ENCODE data around the gene NTN4.
"Not testable (repeated sequence)": the region's sequence is repeated elsewhere in the genome, so short reads cannot be mapped to it uniquely, and the experiment has no call there.

NTN4 gene

GRCh38 chr12:95746062-95746461 lies 44.5 kb downstream of the NTN4 start:
- not testable (repeated sequence) for DNase-seq

DNA sequence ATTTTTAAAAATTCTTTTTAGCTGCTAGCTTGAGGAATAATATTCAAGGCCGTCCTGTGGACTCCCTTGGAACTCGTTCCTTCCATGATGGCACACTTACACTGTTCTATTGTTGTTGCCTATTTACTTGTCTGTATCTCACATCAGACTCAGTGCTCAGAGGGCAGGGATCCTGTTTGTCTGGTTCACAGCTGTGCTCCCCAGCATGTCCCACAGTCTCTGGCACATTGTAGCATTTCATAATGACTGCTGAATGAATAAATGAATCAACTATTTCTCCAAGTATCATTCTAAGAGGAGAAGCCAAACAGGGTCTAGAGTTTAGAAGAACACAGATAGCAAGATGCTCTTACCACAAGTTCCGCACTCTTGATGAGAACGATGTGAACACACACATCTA lies 48.0 kb downstream of the NTN4 start:
- no peak for DNase-seq

DNA sequence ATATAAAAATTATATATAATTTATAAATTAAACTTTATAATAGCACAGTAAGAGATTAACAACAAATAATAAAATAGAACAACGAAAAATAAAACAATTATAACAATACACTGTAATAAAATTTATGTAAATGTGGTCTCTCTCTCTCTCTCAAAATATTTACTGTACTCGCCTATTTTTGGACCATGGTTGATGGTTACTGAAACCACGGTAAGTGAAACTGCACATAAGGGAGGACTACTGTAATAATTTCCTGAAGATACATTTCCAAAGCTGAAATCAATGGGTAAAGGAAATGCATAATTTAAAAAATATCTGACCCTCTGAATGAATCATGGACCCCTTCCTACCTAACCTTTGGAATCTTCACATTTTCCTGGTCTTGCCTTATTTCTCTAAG lies 48.9 kb downstream of the NTN4 start:
- no peak for DNase-seq

DNA sequence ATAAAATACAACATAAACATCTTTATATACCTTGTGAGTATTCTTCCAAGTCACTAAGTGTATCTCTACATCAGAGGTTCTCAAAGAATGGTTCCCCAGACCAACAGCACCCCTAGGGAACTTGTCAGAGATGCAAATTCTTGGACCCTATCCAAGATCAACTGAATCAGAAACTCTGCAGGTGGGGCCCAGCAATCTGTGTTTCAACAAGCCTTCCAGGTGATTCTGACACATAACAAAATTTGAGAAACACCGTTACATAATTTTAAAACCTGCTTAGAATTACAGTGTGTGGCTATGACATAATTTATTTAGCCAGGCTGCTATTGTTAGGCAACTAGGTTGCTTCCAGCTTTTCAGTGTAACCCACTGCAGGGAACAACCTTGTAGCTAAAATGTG lies 49.8 kb downstream of the NTN4 start:
- DNase-seq = no peak

DNA sequence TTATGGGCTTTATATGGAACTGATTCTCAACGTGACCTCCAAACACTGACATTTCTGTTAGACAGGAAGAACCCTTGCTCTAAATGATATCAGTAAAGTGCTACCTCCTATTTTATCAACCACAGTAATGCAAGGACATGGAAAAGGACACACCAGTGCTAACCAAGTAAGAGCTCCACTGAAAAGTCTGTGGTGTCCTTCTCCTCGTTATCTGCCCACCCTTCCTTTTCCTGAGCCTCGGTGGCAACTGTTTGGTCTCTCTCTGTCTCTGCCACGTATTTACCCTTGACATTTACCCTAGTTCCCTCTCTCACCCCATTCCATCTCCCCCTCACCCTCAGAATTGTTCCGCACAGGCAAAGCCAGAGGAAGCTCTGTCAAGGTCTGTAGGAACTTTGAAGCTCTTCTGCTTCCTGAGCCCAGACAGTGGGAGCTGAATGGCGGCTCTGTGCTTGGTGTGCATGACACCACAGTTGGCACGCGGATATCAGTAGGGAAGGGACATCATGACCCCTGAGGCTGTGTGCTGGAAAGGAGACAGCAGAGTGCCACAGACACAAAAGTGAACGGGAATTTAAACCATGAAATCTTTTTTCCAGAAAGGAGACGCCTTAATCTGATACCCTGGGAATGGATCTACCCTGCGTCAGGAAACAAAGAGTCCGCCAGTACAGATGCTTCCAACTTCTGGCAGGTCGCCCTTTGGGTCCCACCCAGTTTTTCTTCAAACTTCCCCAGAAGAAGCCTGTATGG lies 50.8 kb downstream of the NTN4 start:
- DNase-seq = no peak

DNA sequence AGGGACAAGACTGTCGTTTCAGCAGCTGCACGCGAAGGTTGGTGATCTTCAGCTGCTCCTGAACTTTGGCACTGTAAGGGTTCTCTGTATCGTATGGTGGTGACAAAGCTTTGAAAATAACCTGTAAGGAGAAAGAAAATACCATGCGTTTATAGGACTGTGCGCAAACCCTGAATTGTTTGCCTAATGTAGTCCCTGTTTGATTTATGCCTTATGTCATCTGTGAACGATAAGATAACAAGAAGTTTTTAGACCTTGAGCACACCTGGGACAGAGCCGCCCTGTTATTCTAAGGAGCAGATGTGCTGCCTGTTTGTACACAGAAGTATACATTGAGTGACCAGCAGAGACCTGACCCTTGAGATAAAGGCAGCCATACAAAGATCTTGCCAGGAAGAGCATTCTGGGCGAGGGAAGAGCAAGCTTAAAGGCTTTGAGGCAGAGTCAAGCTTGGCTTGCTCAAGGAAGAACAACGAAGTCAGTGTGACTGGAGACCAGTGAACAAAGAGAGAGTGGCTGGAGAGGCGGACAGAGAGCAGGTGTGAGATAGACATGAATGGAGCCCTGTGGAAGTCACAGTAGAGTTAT lies 52.4 kb downstream of the NTN4 start:
- no peak for DNase-seq

DNA sequence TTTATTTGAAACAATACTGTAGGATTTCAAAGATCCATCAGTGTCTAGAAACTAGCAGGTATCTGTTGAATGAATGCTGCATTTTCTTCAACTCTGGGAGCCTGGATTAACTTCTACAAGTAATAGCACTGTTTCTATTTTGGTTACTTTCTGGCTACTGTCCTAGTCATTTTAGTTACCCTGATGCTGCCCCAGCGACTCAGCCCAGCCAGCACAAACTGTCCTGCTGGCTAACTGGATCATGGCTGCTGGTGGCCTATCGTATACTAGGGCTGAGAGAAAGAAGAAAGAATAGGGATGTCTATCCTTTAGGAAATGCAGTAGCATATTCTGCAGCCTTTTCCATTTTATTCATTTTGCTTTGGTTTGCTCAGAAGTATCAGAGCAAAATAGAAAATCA lies 53.9 kb downstream of the NTN4 start:
- DNase-seq = no peak

- DNase-seq = not testable (repeated sequence)
These were observed 54.8 kb downstream of the NTN4 start for GRCh38 chr12:95735728-95736127.

GRCh38 chr12:95733141-95733825 lies 57.3 kb downstream of the NTN4 start:
- no peak for DNase-seq

- DNase-seq = no peak
These were observed 59.0 kb downstream of the NTN4 start for GRCh38 chr12:95731519-95731958.

DNA sequence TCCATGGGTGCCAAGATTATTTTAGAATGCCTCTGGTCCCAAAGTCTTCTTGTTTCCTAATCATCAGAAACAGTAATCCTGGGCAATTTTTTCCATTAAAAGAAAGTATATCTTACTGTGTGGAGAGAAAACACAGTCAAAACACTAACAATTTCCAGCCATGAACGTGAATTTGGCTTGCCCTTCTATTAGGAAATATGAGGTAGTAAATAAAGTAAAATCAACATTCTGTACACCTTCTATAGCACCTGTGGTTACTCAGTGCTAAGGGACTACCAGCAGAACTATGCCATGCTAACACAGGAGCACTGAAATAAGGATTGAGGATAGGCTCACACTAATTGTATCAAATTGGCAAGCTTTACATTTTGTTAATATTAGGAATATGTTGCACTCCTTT lies 60.1 kb downstream of the NTN4 start:
- DNase-seq = no peak

- no peak for DNase-seq
These were observed 63.7 kb downstream of the NTN4 start for GRCh38 chr12:95726903-95727302.

GRCh38 chr12:95724767-95725166 lies 65.8 kb downstream of the NTN4 start:
- DNase-seq = no peak

- no peak for DNase-seq
These were observed 66.7 kb downstream of the NTN4 start for GRCh38 chr12:95723693-95724384.

DNA sequence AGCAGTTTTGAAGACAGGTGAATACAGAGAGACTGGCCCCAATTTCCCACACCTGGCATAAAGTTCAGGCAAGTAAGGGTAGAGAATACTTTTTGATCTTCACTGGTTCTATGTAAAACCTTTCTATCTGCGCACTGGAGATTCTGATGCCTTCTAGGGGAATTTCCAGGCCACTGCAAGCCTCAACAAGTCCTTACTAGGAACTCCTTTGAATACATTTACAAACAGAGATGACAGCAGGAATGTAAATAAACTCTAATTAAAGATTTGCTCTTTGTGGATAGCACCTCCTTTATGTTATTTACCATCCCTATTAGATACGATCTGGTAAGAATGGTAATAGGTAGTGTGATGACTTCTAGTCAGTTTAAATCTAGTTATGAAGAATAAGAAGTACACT lies 69.2 kb downstream of the NTN4 start:
- DNase-seq = no peak

- no peak for DNase-seq
These were observed 70.4 kb downstream of the NTN4 start for GRCh38 chr12:95720146-95720545.

DNA sequence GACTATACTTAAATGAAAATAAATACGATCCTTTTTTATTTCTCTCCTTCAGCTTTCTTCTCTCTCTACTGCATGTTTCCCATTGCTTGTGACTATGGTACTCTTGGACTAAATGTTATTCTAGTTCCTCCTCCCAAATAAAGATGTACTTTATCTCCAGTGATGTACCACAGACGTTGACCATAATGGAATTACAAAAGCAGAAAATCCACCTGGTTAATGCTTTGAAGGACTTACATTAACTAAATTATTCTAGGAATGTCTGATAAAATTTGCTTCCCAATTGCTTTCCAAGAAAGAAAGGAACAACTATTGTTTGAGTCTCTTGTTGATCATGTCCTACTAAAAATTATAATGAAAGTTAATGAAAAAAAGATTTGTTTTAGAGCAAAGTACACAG lies 71.8 kb downstream of the NTN4 start:
- no peak for DNase-seq

DNA sequence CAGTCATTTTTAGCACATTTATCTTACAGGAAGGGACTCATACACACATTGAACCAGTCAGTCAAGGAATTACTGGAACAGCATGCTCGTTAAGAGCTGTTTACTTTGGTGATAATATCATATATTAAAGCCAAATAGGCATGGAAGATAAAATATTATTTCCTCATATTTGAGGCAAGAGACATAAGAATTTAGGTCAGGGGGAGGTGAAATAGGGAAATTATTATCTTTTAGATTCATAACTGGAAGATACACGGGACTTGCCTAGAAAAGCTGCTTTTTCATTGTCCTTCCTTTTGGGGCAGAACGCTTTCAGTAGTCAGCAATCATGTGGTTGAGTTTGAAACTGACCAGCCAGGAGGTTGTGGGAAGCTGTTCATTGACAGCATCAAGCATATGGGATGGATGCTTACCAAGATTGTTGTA lies 72.5 kb downstream of the NTN4 start:
- DNase-seq = no peak

GRCh38 chr12:95717316-95717928 lies 73.1 kb downstream of the NTN4 start:
- no peak for DNase-seq

DNA sequence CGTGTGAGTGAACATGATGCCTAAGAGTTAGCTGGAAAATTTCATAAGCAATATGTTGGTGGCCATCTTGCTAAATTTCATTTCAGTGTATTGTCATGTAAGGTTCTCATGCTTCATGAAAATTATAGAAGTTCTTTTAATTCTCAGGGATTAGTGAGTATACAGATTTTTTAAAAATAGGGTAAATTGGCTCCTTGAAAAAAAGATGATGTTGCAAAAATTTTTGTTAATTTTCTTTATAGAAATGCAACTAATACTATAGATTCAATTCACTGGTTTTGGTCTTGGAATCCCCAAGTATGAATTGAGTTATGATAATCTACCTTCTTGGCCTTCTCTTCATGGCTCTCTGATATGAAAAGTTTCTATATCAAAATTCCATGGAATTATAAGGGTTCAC lies 75.4 kb downstream of the NTN4 start:
- DNase-seq = no peak

- DNase-seq = no peak
These were observed 78.3 kb downstream of the NTN4 start for GRCh38 chr12:95712269-95712668.

DNA sequence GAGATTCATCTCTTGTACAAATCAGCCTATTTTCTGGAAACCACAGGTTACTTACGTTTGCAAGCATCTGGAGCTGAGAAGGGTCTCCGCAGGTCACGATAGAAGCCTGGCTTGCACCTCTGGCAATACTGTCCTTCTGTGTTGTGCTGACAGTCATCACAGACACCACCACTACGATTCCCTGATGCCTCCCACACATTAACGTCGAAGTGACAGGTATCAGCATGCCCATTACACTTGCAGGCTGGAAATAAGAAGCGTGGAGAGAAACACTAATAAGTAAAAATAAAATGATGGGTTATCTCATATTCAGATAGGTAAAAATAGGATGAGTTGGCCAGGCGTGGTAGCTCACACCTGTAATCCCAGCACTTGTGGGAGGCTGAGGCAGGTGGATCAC lies 80.2 kb downstream of the NTN4 start:
- DNase-seq = no peak

DNA sequence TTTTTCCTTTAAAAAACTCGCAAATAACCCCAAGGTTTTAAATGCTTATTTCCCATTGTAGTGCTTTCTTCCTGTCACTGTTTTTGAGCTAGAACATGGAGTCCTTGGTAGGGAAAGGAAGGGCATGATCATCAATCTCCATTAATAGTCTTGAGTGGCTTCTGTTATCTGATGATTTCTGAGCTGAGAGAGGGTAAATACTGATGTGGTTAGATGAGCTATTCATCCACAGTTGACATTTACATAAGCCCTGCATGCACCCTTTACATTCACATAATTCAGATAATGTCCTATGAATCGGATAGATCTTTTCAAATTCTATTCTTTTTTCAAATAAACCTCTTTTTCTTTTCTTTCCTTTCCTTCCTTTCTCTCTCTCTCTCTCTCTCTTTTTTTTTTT lies 81.4 kb downstream of the NTN4 start:
- no peak for DNase-seq
